Right forelimb (tissue), 1 donor: Measurements from ENCODE around the gene DSP.

ENCODE experiments used
- DNase-seq: peaks from one replicate; pipeline ENCODE4 v3.0.0-alpha.2; 2018

The DSP gene

GRCh38 chr6:7566617-7567173 lies 25.2 kb downstream of the DSP start:
- no peak for DNase-seq

GRCh38 chr6:7568021-7568420 lies 26.6 kb downstream of the DSP start:
- no peak for DNase-seq

GRCh38 chr6:7569082-7569481 lies 27.6 kb downstream of the DSP start:
- no peak for DNase-seq

- no peak for DNase-seq
Observed at GRCh38 chr6:7572213-7572943, 30.9 kb downstream of the DSP start.

GRCh38 chr6:7574500-7574899 lies 33.0 kb downstream of the DSP start:
- DNase-seq, result no peak

GRCh38 chr6:7578516-7578915 lies 37.0 kb downstream of the DSP start:
- DNase-seq, result no peak

- DNase-seq, result no peak
Observed at GRCh38 chr6:7578931-7579330, 37.5 kb downstream of the DSP start.

GRCh38 chr6:7579851-7580250 lies 38.4 kb downstream of the DSP start:
- DNase-seq, result no peak

GRCh38 chr6:7580537-7580926 lies 39.1 kb downstream of the DSP start:
- no peak for DNase-seq

- no peak for DNase-seq
Observed at GRCh38 chr6:7580927-7581618, 39.6 kb downstream of the DSP start.

GRCh38 chr6:7585287-7585930 lies 43.9 kb downstream of the DSP start:
- no peak for DNase-seq

- DNase-seq, result no peak
Observed at GRCh38 chr6:7587631-7588100, 46.2 kb downstream of the DSP start.

- DNase-seq, result no peak
Observed at GRCh38 chr6:7588506-7588905, 47.0 kb downstream of the DSP start.

GRCh38 chr6:7589221-7589620 lies 47.8 kb downstream of the DSP start:
- no peak for DNase-seq

- peak; percentile 96 for DNase-seq
Observed at GRCh38 chr6:7589949-7590917, 48.8 kb downstream of the DSP start, which contains the start of gene SNRNP48. Gene SNRNP48 (plus strand): TSS chr6:7590198. CDS start chr6:7590258, 60 bp downstream.

- no peak for DNase-seq
Observed at GRCh38 chr6:7590918-7591302, 49.4 kb downstream of the DSP start.

- no peak for DNase-seq
Observed at GRCh38 chr6:7591770-7592169, 50.3 kb downstream of the DSP start.

GRCh38 chr6:7593229-7593628 lies 51.8 kb downstream of the DSP start:
- no peak for DNase-seq

GRCh38 chr6:7594579-7595125 lies 53.2 kb downstream of the DSP start:
- no peak for DNase-seq

GRCh38 chr6:7604003-7604402 lies 62.5 kb downstream of the DSP start:
- DNase-seq, result no peak

- DNase-seq, result no peak
Observed at GRCh38 chr6:7604506-7604905, 63.0 kb downstream of the DSP start.
